CD4-positive, alpha-beta memory T cell (primary cell): ENCODE data around the gene ASPHD2. TPM values are rescaled to one million over a fixed set of nuclear protein-coding genes. Genes with fewer than 3 reads are reported as not detected.
A peak's percentile ranks its signal among the peaks of the same experiment; 100 is the strongest.
"Not testable (repeated sequence)": the region's sequence is repeated elsewhere in the genome, so short reads cannot be mapped to it uniquely, and the experiment has no call there.

Source experiments
- CTCF ChIA-PET: fragments of 350-600 bp; sonication (Branson Sonifier 250); formaldehyde crosslinking; loops from one replicate; lab custom pipeline; 2021; ENCODE audit warnings: inconsistent platforms; ENCODE audit not compliant: partially characterized antibody; lab: Charles Lee
- POLR2A ChIA-PET: fragments of 350-600 bp; sonication (Branson Sonifier 250); formaldehyde crosslinking; loops from one replicate; lab custom pipeline; 2021; ENCODE audit not compliant: partially characterized antibody; lab: Charles Lee
- DNase-seq, 5 donors: peaks; one replicate each; pipeline versions ENCODE4 v3.0.0 to v3.0.0-alpha.2; 2020 to 2022; ENCODE audit warnings: mixed read lengths in 1 of 5
- H3K27ac ChIP-seq: one replicate; pipeline ENCODE4 v1.7.0; 2013; ENCODE audit warnings: low read depth, low read length
- H3K27me3 ChIP-seq: 2 replicates; pipeline ENCODE4 v1.7.0; 2013; ENCODE audit warnings: mild to moderate bottlenecking, low read length, moderate library complexity; ENCODE audit not compliant: insufficient read depth
- H3K36me3 ChIP-seq: 2 replicates; pipeline ENCODE4 v1.7.0; 2013; ENCODE audit warnings: mild to moderate bottlenecking, low read length, moderate library complexity; ENCODE audit not compliant: insufficient read depth
- H3K4me1 ChIP-seq: 2 replicates; pipeline ENCODE4 v1.7.0; 2013; ENCODE audit warnings: mild to moderate bottlenecking, low read length, moderate library complexity; ENCODE audit not compliant: insufficient read depth
- H3K4me3 ChIP-seq, 2 donors: one replicate each; pipeline ENCODE4 v1.7.0; 2013; ENCODE audit warnings: low read length in 2 of 2, mild to moderate bottlenecking in 1 of 2
- H3K9me3 ChIP-seq, 2 donors: one replicate each; pipeline ENCODE4 v1.7.0; 2013; ENCODE audit warnings: low read length in 2 of 2, control low read depth in 1 of 2; ENCODE audit not compliant: control insufficient read depth in 1 of 2
- H3K27ac Mint-ChIP-seq, 7 donors: one replicate each; pipeline ENCODE4 v1.8.0; 2020 to 2021; ENCODE audit warnings: mixed read lengths in 7 of 7, mild to moderate bottlenecking in 6 of 7, inconsistent platforms in 3 of 7, moderate library complexity in 3 of 7
- H3K27me3 Mint-ChIP-seq, 2 donors: one replicate each; pipeline ENCODE4 v1.8.0; 2020 to 2021; ENCODE audit warnings: mixed read lengths in 2 of 2
- H3K36me3 Mint-ChIP-seq, 2 donors: one replicate each; pipeline ENCODE4 v1.8.0; 2020 to 2021; ENCODE audit warnings: mixed read lengths in 2 of 2, inconsistent platforms in 1 of 2, mild to moderate bottlenecking in 1 of 2
- H3K4me1 Mint-ChIP-seq, 4 donors: one replicate each; pipeline ENCODE4 v1.8.0; 2020 to 2021; ENCODE audit warnings: mixed read lengths in 4 of 4, mild to moderate bottlenecking in 1 of 4
- H3K4me3 Mint-ChIP-seq, 8 donors: one replicate each; pipeline ENCODE4 v1.8.0; 2020 to 2021; ENCODE audit warnings: mixed read lengths in 8 of 8, mild to moderate bottlenecking in 7 of 8, moderate library complexity in 6 of 8, inconsistent platforms in 3 of 8
- H3K9me3 Mint-ChIP-seq, 8 donors: one replicate each; pipeline ENCODE4 v1.8.0; 2020 to 2021; ENCODE audit warnings: mixed read lengths in 8 of 8, mild to moderate bottlenecking in 5 of 8, inconsistent platforms in 3 of 8, moderate library complexity in 1 of 8
- intact Hi-C: fragments of 100-400 bp; cut with micrococcal nuclease; formaldehyde crosslinking; loops from one replicate; pipeline ENCODE4 v1.15.1; 2023
- polyA plus RNA-seq, 2 donors: library from polyadenylated mRNA; unstranded; fragments of 300-500 nt; fragmentation: Illumina TruSeq; gene quantifications; one replicate each; pipeline ENCODE4 v1.2.3, GENCODE V29; 2021
- total RNA-seq, 2 experiments: library from RNA; stranded (reverse); gene quantifications; one replicate each; pipeline ENCODE4 v1.2.3, GENCODE V29; 2021

The ASPHD2 gene
- total and polyA plus RNA-seq, 4 experiments from 2014 or later, result 2.8 to 4.1 (median 4.0) TPM

DNA sequence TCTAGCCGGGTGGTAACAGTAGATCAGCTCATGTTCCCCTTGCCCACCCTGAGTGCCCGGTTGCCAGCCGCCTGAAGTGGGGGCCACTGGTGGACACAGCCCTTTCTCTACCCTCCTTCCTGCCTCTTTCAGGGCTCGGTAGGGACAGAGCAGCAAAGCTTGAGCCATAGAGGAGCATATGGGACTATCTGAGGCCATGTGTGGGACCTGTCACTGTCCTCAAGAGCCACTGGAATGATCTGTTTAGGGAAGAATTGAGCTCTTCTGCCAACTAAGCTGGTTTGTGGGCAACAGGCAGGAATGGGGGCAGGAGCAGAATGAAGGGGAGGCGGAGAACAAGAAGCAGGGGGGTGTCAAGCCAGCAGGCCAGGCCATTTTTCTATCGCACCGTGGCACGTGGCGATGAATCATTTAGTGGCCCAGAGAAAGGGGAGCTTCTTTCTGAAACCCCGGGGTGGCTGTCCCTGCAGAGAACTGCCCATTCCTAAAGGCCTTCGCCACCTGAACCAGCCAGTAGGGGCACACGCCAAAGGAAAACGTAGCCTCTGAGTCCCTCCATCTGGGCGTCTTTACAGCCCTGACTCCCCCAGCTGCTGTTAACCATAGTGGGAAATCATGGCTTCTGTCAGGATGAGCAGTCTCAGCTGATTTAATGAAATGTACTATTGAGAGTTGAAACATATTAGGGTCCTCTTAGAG, 8.8 kb downstream of the ASPHD2 start:
- H3K27me3 ChIP-seq, result no peaks in the 10 kb centered on the region
- peaks cover 12% of the 10 kb centered on the region for H3K4me1 ChIP-seq
- H3K4me3 ChIP-seq, result no peak overlapping the region
- H3K9me3 Mint-ChIP-seq, result no peaks in the 10 kb centered on the region
- CTCF ChIA-PET, result interaction anchor here (0.9 kb wide), 1 partner anchor 11 kb away, joined by 4 read pairs; no protein-coding TSS in a partner anchor
- H3K27ac Mint-ChIP-seq, result peak overlapping the region in 2 of 7 donors; percentile 29 to 72
- DNase-seq, result no peak
- H3K27ac ChIP-seq, result no peak overlapping the region
- no peaks in the 10 kb centered on the region for H3K27me3 Mint-ChIP-seq
- no peak overlapping the region for H3K4me3 Mint-ChIP-seq
- intact Hi-C loops, result no loop called here
- POLR2A ChIA-PET, result no interaction called here
- peaks cover 4% of the 10 kb centered on the region for H3K36me3 ChIP-seq
- H3K4me1 Mint-ChIP-seq, result peaks cover 7 to 32% (median 11%) of the 10 kb centered on the region in 4 donors
- peaks cover 16 to 18% of the 10 kb centered on the region in 2 donors for H3K36me3 Mint-ChIP-seq
- H3K9me3 ChIP-seq, result no peaks in the 10 kb centered on the region

DNA sequence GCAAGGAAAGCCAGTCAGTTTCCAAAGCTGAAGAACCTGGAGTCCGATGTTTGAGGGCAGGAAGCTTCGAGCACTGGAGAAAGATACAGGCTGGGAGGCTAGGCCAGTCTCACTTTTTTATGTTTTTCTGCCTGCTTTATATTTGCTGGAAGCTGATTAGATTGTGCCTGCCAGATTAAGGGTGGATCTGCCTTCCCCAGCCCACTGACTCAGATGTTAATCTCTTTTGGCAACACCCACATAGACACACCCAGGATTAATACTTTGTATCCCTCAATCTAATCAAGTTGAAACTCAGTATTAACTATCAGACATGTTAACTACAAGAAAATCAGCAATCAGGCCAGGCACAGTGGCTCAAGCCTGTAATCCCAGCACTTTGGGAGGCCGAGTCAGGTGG, 9.7 kb downstream of the ASPHD2 start:
- H3K27me3 ChIP-seq, H3K4me3 ChIP-seq, H3K36me3 ChIP-seq, DNase-seq, H3K4me3 Mint-ChIP-seq, intact Hi-C loops, H3K27me3 Mint-ChIP-seq, H3K9me3 Mint-ChIP-seq, H3K27ac ChIP-seq, H3K9me3 ChIP-seq, CTCF ChIA-PET: not testable (repeated sequence)
- peak overlapping the region in 1 of 7 donors; percentile 62 for H3K27ac Mint-ChIP-seq
- H3K36me3 Mint-ChIP-seq, result peaks cover 16 to 18% of the 10 kb centered on the region in 2 donors
- peaks cover 7 to 32% (median 11%) of the 10 kb centered on the region in 4 donors for H3K4me1 Mint-ChIP-seq
- H3K4me1 ChIP-seq, result peaks cover 12% of the 10 kb centered on the region
- POLR2A ChIA-PET, result interaction anchor here (0.7 kb wide), 1 partner anchor 10 kb away, joined by 3 read pairs; no protein-coding TSS in a partner anchor

DNA sequence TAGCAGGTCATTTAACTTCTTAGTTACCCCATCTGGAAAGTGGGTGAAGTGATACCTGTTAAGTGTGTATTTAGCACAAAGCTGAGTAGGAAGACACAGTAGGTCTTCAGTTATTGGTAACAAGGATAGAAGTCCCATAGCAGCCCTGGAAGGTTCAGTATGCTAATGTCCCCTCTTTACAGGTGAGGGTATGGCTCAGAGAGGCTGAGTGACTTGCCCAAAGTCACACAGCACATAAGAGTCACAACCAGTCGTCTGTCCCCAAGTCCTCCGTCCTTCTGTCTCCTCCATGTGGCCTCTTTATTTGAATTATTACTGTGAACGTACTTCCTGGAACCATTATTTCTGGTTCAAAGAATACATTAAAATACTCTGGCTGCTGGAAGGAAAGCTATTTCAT, 10.5 kb downstream of the ASPHD2 start:
- H3K27me3 Mint-ChIP-seq, result no peaks in the 10 kb centered on the region
- Histone ChIP-seq H3K4me3 (no peak overlapping the region), H3K9me3 (no peaks in the 10 kb centered on the region), H3K27ac (no peak overlapping the region), H3K36me3 (no peaks in the 10 kb centered on the region), H3K27me3 (no peaks in the 10 kb centered on the region), H3K4me1 (peaks cover 12% of the 10 kb centered on the region)
- H3K27ac Mint-ChIP-seq, result no peak overlapping the region
- DNase-seq, result no peak
- ChIA-PET POLR2A (no interaction called here), CTCF (no interaction called here)
- intact Hi-C loops, result no loop called here
- peaks cover 9 to 14% of the 10 kb centered on the region in 2 donors for H3K36me3 Mint-ChIP-seq
- H3K4me3 Mint-ChIP-seq, result no peak overlapping the region
- no peaks in the 10 kb centered on the region for H3K9me3 Mint-ChIP-seq
- H3K4me1 Mint-ChIP-seq, result peaks cover 7 to 32% (median 11%) of the 10 kb centered on the region in 4 donors

DNA sequence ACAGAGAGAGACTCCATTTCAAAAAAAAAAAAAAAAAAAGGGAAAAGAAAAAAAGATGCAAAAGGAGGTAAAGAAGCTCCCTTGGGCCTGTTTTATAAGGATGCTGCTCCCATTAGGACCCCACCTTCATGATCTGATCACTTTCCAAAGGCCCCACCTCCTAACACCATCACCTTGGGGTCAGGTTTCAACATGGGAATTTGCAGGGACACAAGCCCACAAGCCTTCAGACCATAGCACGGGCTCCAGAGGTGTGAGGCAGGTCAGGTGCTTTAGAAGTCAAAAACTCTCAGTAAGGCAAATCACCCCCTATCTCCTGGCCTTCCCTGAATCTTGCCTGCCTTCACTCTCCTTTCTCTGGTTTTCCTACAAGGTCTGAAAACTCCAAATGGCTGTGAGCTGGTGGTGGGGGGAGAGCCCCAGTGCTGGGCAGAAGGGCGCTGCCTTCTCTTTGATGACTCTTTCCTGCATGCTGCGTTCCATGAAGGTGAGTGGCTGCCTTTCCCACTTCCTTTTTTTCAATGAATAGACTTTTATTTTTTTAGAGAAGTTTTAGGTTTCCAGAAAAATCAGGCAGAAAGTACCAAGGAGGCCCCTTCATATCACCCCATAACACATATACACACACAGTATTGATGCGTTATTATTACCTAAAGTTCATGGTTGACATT, 13.2 kb downstream of the ASPHD2 start:
- Mint-ChIP-seq H3K4me1 (peaks cover 0 to 14% (median 2%) of the 10 kb centered on the region in 4 donors), H3K27ac (peak overlapping the region in 3 of 7 donors; percentile 6 to 67 (median 29))
- CTCF ChIA-PET, result no interaction called here

DNA sequence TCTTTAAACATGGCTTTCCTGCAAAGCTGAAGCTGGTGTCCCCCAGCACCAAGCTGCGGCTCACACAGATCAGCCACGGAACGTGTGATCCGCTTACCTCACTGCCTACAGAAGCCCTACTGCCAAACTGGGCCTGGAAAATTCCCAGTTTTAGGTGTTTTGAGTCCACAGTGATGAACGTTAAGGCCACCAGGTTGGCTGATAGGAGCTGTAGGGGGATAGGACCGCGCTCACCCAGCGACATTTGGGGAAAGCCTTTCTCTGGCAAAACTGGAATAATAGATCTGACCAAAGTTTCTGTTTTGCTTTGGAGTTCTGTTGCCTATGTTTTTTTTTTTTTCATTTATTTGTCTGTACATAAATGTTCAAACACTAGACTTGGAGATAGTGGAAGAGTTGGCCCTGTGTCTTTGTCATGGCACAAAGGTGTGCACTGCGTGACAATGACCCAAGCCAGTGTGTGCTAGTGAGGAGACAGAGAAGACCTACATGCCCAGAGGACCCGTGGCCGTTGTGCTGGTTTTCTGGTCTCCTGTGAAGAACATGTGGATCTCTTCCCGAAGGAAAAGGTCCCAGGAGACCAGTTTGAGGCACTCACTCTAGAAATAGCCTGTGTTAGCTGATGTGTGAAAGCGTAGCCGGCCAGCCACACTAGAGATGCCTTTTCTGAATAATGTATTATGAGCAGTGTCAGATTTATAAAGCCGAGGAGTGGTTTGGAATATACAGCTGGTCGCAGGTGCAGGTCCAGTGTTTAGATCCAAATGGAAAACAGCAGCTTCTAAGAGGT, 15.0 kb downstream of the ASPHD2 start:
- Mint-ChIP-seq H3K4me3 (no peak overlapping the region), H3K9me3 (no peaks in the 10 kb centered on the region), H3K27me3 (no peaks in the 10 kb centered on the region), H3K27ac (peak overlapping the region in 2 of 7 donors; percentile 15 to 36), H3K4me1 (peaks cover 0 to 10% (median 0%) of the 10 kb centered on the region in 4 donors), H3K36me3 (peaks cover 0 to 3% of the 10 kb centered on the region in 2 donors)
- intact Hi-C loops, result no loop called here
- H3K27me3 ChIP-seq, result no peaks in the 10 kb centered on the region
- no peak overlapping the region for H3K27ac ChIP-seq
- H3K4me3 ChIP-seq, result no peak overlapping the region
- ChIA-PET POLR2A (no interaction called here), CTCF (interaction anchor here (0.6 to 1.2 kb wide), 2 partner anchors 49 to 57 kb away, joined by 3 read pairs; no protein-coding TSS in a partner anchor)
- no peaks in the 10 kb centered on the region for H3K9me3 ChIP-seq
- no peak for DNase-seq
- H3K36me3 ChIP-seq, result no peaks in the 10 kb centered on the region
- H3K4me1 ChIP-seq, result no peaks in the 10 kb centered on the region

More for the DNA sequence above, 13.2 kb downstream of the ASPHD2 start:
- no peak overlapping the region for H3K4me3 ChIP-seq
- DNase-seq, result no peak
- H3K27me3 ChIP-seq, result no peaks in the 10 kb centered on the region
- H3K27me3 Mint-ChIP-seq, result no peaks in the 10 kb centered on the region
- H3K36me3 Mint-ChIP-seq, result peaks cover 0 to 3% of the 10 kb centered on the region in 2 donors
- intact Hi-C loops, result no loop called here
- H3K9me3 Mint-ChIP-seq, result no peaks in the 10 kb centered on the region
- no peak overlapping the region for H3K27ac ChIP-seq
- H3K4me3 Mint-ChIP-seq, result no peak overlapping the region
- H3K4me1 ChIP-seq, result no peaks in the 10 kb centered on the region
- POLR2A ChIA-PET, result interaction anchor here (0.6 to 1.2 kb wide), 2 partner anchors 42 to 230 kb away, joined by 3 to 4 read pairs; partner anchors contain the start of genes HPS4 and SRRD
- no peaks in the 10 kb centered on the region for H3K36me3 ChIP-seq
- no peaks in the 10 kb centered on the region for H3K9me3 ChIP-seq

DNA sequence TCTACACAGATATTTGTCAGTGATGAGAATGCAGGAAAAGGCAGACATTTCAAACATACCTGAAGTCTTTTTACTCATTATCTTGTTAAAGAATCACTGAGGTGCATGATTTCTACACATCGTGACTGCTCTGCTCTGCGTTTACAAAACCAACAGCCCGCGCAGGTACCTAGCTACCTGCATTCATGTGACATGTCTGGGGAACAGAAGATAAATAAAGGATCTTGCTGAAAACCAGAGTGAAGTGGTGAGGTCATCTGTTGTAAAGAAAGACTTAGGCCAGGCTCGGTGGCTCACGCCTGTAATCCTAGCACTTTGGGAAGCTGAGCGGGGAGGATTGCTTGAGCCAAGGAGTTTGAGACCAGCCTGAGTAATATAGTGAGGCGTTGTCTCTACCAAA, 15.7 kb downstream of the ASPHD2 start:
- Mint-ChIP-seq H3K27ac (peak overlapping the region in 1 of 7 donors; percentile 27), H3K4me3 (no peak overlapping the region), H3K36me3 (peaks cover 0 to 3% of the 10 kb centered on the region in 2 donors), H3K4me1 (peaks cover 0 to 10% (median 0%) of the 10 kb centered on the region in 4 donors), H3K9me3 (no peaks in the 10 kb centered on the region), H3K27me3 (no peaks in the 10 kb centered on the region)
- H3K36me3 ChIP-seq, result no peaks in the 10 kb centered on the region
- ChIA-PET CTCF (no interaction called here), POLR2A (interaction anchor here (1.1 kb wide), 1 partner anchor 15 kb away, joined by 4 read pairs; no protein-coding TSS in a partner anchor)
- no peak overlapping the region for H3K27ac ChIP-seq
- no peaks in the 10 kb centered on the region for H3K27me3 ChIP-seq
- no peak for DNase-seq
- H3K4me1 ChIP-seq, result no peaks in the 10 kb centered on the region
- H3K4me3 ChIP-seq, result no peak overlapping the region
- intact Hi-C loops, result no loop called here
- H3K9me3 ChIP-seq, result no peaks in the 10 kb centered on the region
